K562 (cell line): Measurements from ENCODE around the gene SPATA31D1. TPM values are rescaled to one million over a fixed set of nuclear protein-coding genes. Genes with fewer than 3 reads are reported as not detected.

Experiments
- CHD2 ChIP-seq: IDR thresholded peaks from 2 replicates; pipeline ENCODE4 v1.6.1; 2011; ENCODE audit warnings: low read depth, low read length
- EP300 ChIP-seq: IDR thresholded peaks from 2 replicates; pipeline ENCODE4 v1.6.1; 2012; ENCODE audit warnings: low read length, improper control_type of control experiment
- HEY1 ChIP-seq: fragments of 250-450 bp; sonication (Bioruptor Pico); IDR thresholded peaks from 2 replicates; pipeline ENCODE4 v1.5.0; 2020; ENCODE audit warnings: mild to moderate bottlenecking, moderate library complexity, borderline replicate concordance
- MAX ChIP-seq: sonication (generic); formaldehyde crosslinking; IDR thresholded peaks from 2 replicates; pipeline ENCODE4 v1.9.0; 2022; ENCODE audit warnings: mild to moderate bottlenecking, missing genetic modification reagents
- RBFOX2 ChIP-seq: fragments of 200-400 bp; formaldehyde crosslinking; IDR thresholded peaks from 2 replicates; pipeline ENCODE4 v1.6.1; 2017; ENCODE audit warnings: low read depth, mild to moderate bottlenecking, low read length, moderate library complexity
- TRIM25 ChIP-seq: fragments of 450-650 bp; IDR thresholded peaks from 2 replicates; pipeline ENCODE4 v1.7.0; 2016; ENCODE audit warnings: borderline replicate concordance
- ZNF407 ChIP-seq: fragments of 450-650 bp; IDR thresholded peaks from 2 replicates; pipeline ENCODE4 v1.6.1; 2016; ENCODE audit warnings: low read depth
- ZNF436 ChIP-seq: fragments of 250-450, 450-650 bp; sonication (Bioruptor Pico); formaldehyde crosslinking; IDR thresholded peaks from 2 replicates; pipeline ENCODE4 v1.7.0; 2020; ENCODE audit warnings: mild to moderate bottlenecking
- polyA plus RNA-seq, 8 experiments: library from polyadenylated mRNA; depleted of rRNA in 4 of 8; stranded (reverse) in 5 of 8; unstranded in 3 of 8; fragments of >200 nt; fragmentation: Nextera tagmentation in 2 of 8; fragmentation: Illumina TruSeq in 1 of 8; extraction: Ambion mirVana in 2 of 8; extraction: Trizol in 1 of 8; gene quantifications; 2 replicates each; pipeline versions ENCODE4 v1.2.1 to v1.2.3, GENCODE V29; 2011 to 2014; ENCODE audit warnings: inconsistent platforms in 1 of 8, missing spikeins in 1 of 8
- total RNA-seq, 7 experiments: library from RNA; depleted of rRNA in 6 of 7; stranded (reverse); fragments of >200 nt in 6 of 7; fragmentation: Illumina TruSeq in 2 of 7; extraction: Trizol in 2 of 7; gene quantifications; 2 replicates each; pipeline versions ENCODE4 v1.2.1 to v1.2.3, GENCODE V29; 2011 to 2021; ENCODE audit warnings: low replicate concordance in 1 of 7

The SPATA31D1 gene
- total and polyA plus RNA-seq, 9 of the 15 experiments (the other 6 are each of a cell fraction or from before 2014, with no cell fraction given), result not detected

GRCh38 chr9:82036086-82036485 is 47.5 kb downstream of the SPATA31D1 start (continued):
- TF ChIP-seq TRIM25, result no peak
- TF ChIP-seq HEY1 (CRISPR knock-in tag), result no peak
- TF ChIP-seq MAX, result no peak
- no peak for TF ChIP-seq CHD2
- TF ChIP-seq RBFOX2, result no peak
- TF ChIP-seq ZNF436 (CRISPR knock-in tag), result no peak
- no peak for TF ChIP-seq ZNF407
- TF ChIP-seq EP300, result no peak
